IPS-NIHi7 (cell line): Measurements from ENCODE around the gene PIGV.

Source experiments
- DNase-seq: peaks from one replicate; pipeline ENCODE4 v3.0.0; 2012; ENCODE audit warnings: mixed read lengths; ENCODE audit errors: extremely low spot score

Gene PIGV

DNA sequence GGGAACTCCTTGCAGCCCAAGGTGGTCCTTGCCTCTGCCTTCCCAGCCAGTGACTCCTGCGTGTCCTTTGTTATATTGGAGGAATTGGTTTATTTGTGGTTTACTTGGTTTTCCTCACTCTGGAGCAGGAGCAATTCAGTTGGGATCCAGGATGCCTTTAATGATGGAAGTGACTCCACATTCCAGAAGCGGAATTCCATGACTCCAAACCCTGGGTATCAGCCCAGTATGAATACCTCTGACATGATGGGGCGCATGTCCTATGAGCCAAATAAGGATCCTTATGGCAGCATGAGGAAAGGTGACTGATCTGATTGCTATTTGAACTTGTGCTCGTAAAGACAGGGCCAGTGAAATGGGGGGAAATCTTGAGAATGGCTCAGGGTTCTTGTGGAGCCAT lies 15.1 kb upstream of the PIGV start:
- no peak for DNase-seq

- no peak for DNase-seq
Observed at GRCh38 chr1:26774462-26774861, 13.3 kb upstream of the PIGV start.

- DNase-seq = no peak
Observed at GRCh38 chr1:26775666-26776065, 12.1 kb upstream of the PIGV start.

DNA sequence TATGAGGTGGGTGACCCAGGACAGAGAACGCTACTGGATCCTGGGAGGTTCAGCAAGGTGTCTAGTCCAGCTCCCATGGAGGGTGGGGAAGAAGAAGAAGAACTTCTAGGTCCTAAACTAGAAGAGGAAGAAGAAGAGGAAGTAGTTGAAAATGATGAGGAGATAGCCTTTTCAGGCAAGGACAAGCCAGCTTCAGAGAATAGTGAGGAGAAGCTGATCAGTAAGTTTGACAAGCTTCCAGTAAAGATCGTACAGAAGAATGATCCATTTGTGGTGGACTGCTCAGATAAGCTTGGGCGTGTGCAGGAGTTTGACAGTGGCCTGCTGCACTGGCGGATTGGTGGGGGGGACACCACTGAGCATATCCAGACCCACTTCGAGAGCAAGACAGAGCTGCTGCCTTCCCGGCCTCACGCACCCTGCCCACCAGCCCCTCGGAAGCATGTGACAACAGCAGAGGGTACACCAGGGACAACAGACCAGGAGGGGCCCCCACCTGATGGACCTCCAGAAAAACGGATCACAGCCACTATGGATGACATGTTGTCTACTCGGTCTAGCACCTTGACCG lies 8.6 kb upstream of the PIGV start:
- DNase-seq = no peak

- DNase-seq = no peak
Observed at GRCh38 chr1:26780344-26780957, 7.3 kb upstream of the PIGV start.

- no peak for DNase-seq
Observed at GRCh38 chr1:26781206-26781825, 6.4 kb upstream of the PIGV start.

GRCh38 chr1:26782521-26783212 lies 5.1 kb upstream of the PIGV start:
- DNase-seq = no peak

DNA sequence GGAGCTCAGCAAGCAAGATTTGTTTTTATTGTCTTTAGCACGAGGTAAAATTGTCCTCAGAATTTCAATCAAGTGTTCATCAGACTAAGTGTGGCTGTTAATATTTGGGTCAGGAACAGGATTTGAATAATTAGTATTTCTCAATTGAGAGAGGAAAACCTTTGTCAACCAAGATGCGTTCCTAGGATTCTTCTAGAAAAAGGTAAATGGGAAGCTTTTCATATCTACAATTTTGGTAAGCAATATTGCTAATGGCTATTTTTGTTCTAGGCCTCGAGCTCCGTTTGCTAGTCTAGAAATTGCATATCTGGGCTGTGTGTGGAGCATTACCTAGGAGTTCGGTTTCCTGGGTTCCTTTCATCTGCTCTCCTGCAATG lies 4.1 kb upstream of the PIGV start:
- no peak for DNase-seq

GRCh38 chr1:26784023-26784871 lies 3.5 kb upstream of the PIGV start:
- DNase-seq = peak; percentile 50

- DNase-seq = no peak
Observed at GRCh38 chr1:26784886-26785285, 2.9 kb upstream of the PIGV start.

GRCh38 chr1:26785611-26786436 lies 1.9 kb upstream of the PIGV start:
- no peak for DNase-seq

GRCh38 chr1:26786437-26787380 lies 1.0 kb upstream of the PIGV start:
- DNase-seq = peak; percentile 79

- DNase-seq = no peak
Observed at GRCh38 chr1:26787381-26787705, 407 bp upstream of the PIGV start.

- DNase-seq = no peak
Observed at GRCh38 chr1:26788515-26788785, 700 bp downstream of the PIGV start.

GRCh38 chr1:26788836-26789611 lies 1.3 kb downstream of the PIGV start:
- peak; percentile 87 for DNase-seq

DNA sequence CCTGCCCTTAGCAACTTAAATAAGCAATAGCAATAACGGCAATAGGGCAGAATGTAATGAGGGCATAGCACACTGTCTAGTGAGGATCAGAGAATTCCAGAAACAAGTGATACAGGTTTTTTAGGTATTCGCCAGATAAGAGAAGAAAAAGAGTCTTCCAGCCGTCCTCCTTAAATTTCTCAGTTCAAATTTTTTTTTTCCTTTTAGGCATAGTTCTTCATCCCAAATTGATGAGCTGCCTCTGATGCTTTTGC lies 1.8 kb downstream of the PIGV start:
- DNase-seq = no peak

GRCh38 chr1:26789931-26790330 lies 2.2 kb downstream of the PIGV start:
- DNase-seq = no peak

- no peak for DNase-seq
Observed at GRCh38 chr1:26790551-26790953, 2.8 kb downstream of the PIGV start.

DNA sequence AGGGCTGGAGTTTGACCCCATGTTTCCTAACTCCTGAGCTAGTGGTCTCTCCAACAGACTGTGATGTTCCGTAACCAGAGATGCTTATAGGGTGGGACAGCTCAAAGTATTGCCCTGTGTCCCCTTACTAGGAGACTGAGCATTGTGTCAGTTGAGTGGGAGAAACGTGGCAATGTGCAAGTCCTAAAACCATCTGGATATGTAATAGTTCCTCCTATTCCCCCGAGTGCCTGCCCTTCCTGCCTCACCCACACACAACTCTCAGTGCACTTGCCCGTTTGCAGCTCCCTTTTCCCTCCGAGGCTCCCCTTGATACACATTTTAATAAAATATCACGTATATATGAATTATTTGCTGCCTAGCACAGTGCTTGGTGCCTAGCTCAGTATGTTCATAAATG lies 3.4 kb downstream of the PIGV start:
- no peak for DNase-seq

- DNase-seq = no peak
Observed at GRCh38 chr1:26791626-26792025, 3.9 kb downstream of the PIGV start.
